Head of caudate nucleus (tissue), 42 donors: Measurements from ENCODE around the gene HEMK1.
A peak's percentile ranks its signal among the peaks of the same experiment; 100 is the strongest.

ENCODE experiments used
- DNase-seq, 42 donors: peaks; one replicate each; pipeline versions ENCODE4 v3.0.0 to v3.0.0-alpha.2; 2020 to 2021; ENCODE audit warnings: mixed read lengths in 7 of 42
- intact Hi-C: fragments of 100-400 bp; cut with DNase I; formaldehyde crosslinking; loops from one replicate; pipeline ENCODE4 v1.15.0; 2022

Gene HEMK1

GRCh38 chr3:50568947-50569749 lies at the start of gene HEMK1:
TSS of gene HEMK1 (plus strand) at chr3:50569522. CDS start at chr3:50571105, 1,583 bp downstream.
- intact Hi-C loops = loop anchor here (5.0 kb wide), 2 partner anchors 207 to 813 kb away; no protein-coding TSS in a partner anchor
- DNase-seq = peak; percentile 92 to 99 (median 96)

- no peak for DNase-seq
- intact Hi-C loops = no loop called here
Measured at GRCh38 chr3:50520849-50521248, 48.5 kb upstream of the HEMK1 start.

- intact Hi-C loops = no loop called here
- DNase-seq = no peak
Measured at GRCh38 chr3:50521572-50521971, 47.8 kb upstream of the HEMK1 start.

- intact Hi-C loops = no loop called here
- no peak for DNase-seq
Measured at GRCh38 chr3:50523279-50523811, 46.0 kb upstream of the HEMK1 start.

- intact Hi-C loops = no loop called here
- peak in 3 of 42 donors; percentile 33 to 34 (median 34) for DNase-seq
Measured at GRCh38 chr3:50524746-50525145, 44.6 kb upstream of the HEMK1 start.

- DNase-seq = peak; percentile 31 to 91 (median 73)
- intact Hi-C loops = no loop called here
Measured at GRCh38 chr3:50525191-50525910, 44.0 kb upstream of the HEMK1 start.

GRCh38 chr3:50525987-50526386 lies 43.3 kb upstream of the HEMK1 start:
- intact Hi-C loops = no loop called here
- peak in 22 of 42 donors; percentile 28 to 72 (median 44) for DNase-seq

GRCh38 chr3:50530001-50530970 lies 39.0 kb upstream of the HEMK1 start:
- no peak for DNase-seq
- intact Hi-C loops = no loop called here

GRCh38 chr3:50531201-50531600 lies 38.1 kb upstream of the HEMK1 start:
- intact Hi-C loops = no loop called here
- DNase-seq = no peak

- intact Hi-C loops = no loop called here
- DNase-seq = no peak
Measured at GRCh38 chr3:50532062-50532705, 37.1 kb upstream of the HEMK1 start.

GRCh38 chr3:50533316-50533715 lies 36.0 kb upstream of the HEMK1 start:
- DNase-seq = no peak
- intact Hi-C loops = no loop called here

- intact Hi-C loops = no loop called here
- no peak for DNase-seq
Measured at GRCh38 chr3:50533807-50534461, 35.4 kb upstream of the HEMK1 start.

GRCh38 chr3:50534681-50535330 lies 34.5 kb upstream of the HEMK1 start:
- intact Hi-C loops = no loop called here

GRCh38 chr3:50536471-50537180 lies 32.7 kb upstream of the HEMK1 start:
- intact Hi-C loops = no loop called here
- peak; percentile 58 to 95 (median 84) for DNase-seq

More at GRCh38 chr3:50534681-50535330, 34.5 kb upstream of the HEMK1 start:
- DNase-seq = no peak

GRCh38 chr3:50537421-50538129 lies 31.7 kb upstream of the HEMK1 start:
- intact Hi-C loops = no loop called here
- DNase-seq = peak in 6 of 42 donors; percentile 27 to 53 (median 42)
